HG03354 (cell line): ENCODE results near the gene CD48.
A peak's percentile ranks its signal among the peaks of the same experiment; 100 is the strongest.
"Not testable (repeated sequence)": the region's sequence is repeated elsewhere in the genome, so short reads cannot be mapped to it uniquely, and the experiment has no call there.

ENCODE experiments used
- ATAC-seq: cut with Tn5 transposase; IDR thresholded peaks from one replicate; pipeline ENCODE4 v1.9.1; 2021; ENCODE audit warnings: mild to moderate bottlenecking; ENCODE audit not compliant: unreplicated experiment, poor library complexity, severe bottlenecking

Gene CD48

GRCh38 chr1:160717306-160717705, 5.7 kb upstream of the CD48 start:
- ATAC-seq = no peak

- ATAC-seq = no peak
Measured at GRCh38 chr1:160716013-160716412, 4.4 kb upstream of the CD48 start.

GRCh38 chr1:160714034-160714648, 2.5 kb upstream of the CD48 start:
- not testable (repeated sequence) for ATAC-seq

- no peak for ATAC-seq
Measured at GRCh38 chr1:160713161-160713560, 1.5 kb upstream of the CD48 start.

GRCh38 chr1:160712525-160713080, 981 bp upstream of the CD48 start:
- ATAC-seq = peak; percentile 48

- ATAC-seq = no peak
Measured at GRCh38 chr1:160711276-160711601, 383 bp downstream of the CD48 start.

GRCh38 chr1:160710517-160711252, 937 bp downstream of the CD48 start:
- no peak for ATAC-seq

- no peak for ATAC-seq
Measured at GRCh38 chr1:160709715-160710114, 1.9 kb downstream of the CD48 start.

- ATAC-seq = peak; percentile 50
Measured at GRCh38 chr1:160708801-160709200, 2.8 kb downstream of the CD48 start.

- no peak for ATAC-seq
Measured at GRCh38 chr1:160708118-160708517, 3.5 kb downstream of the CD48 start.

- ATAC-seq = peak; percentile 28
Measured at GRCh38 chr1:160707236-160708064, 4.2 kb downstream of the CD48 start.

- ATAC-seq = no peak
Measured at GRCh38 chr1:160706526-160707235, 4.9 kb downstream of the CD48 start.

GRCh38 chr1:160705742-160706141, 5.9 kb downstream of the CD48 start:
- ATAC-seq = no peak

GRCh38 chr1:160705212-160705621, 6.4 kb downstream of the CD48 start:
- ATAC-seq = not testable (repeated sequence)

- no peak for ATAC-seq
Measured at GRCh38 chr1:160704250-160704649, 7.4 kb downstream of the CD48 start.

- no peak for ATAC-seq
Measured at GRCh38 chr1:160702100-160702499, 9.5 kb downstream of the CD48 start.

GRCh38 chr1:160692390-160692789, 19.2 kb downstream of the CD48 start:
- not testable (repeated sequence) for ATAC-seq

- ATAC-seq = no peak
Measured at GRCh38 chr1:160685266-160685665, 26.4 kb downstream of the CD48 start.

GRCh38 chr1:160682983-160683865, 28.4 kb downstream of the CD48 start:
- no peak for ATAC-seq
